H1 (cell line): Measurements from ENCODE around the gene CMTM5. TPM values are rescaled to one million over a fixed set of nuclear protein-coding genes. Genes with fewer than 3 reads are reported as not detected.

Source experiments
- CTCF ChIA-PET: fragments of 300-600 bp; sonication (Branson Sonifier 250); formaldehyde crosslinking; loops from one replicate; lab custom pipeline; 2021; ENCODE audit not compliant: partially characterized antibody; lab: Charles Lee
- POLR2A ChIA-PET: fragments of 300-600 bp; sonication (Branson Sonifier 250); formaldehyde crosslinking; loops from one replicate; lab custom pipeline; 2021; ENCODE audit warnings: inconsistent platforms; ENCODE audit not compliant: partially characterized antibody; lab: Charles Lee
- DNase-seq, 2 experiments: peaks; one replicate each; pipeline versions ENCODE4 v3.0.0 to v3.0.0-alpha.2; 2010 to 2022; ENCODE audit warnings: low spot score in 2 of 2, low read depth in 1 of 2, mixed read lengths in 1 of 2
- FAIRE-seq: peaks from 2 replicates; lab custom pipeline; 2011; peaks lifted over from hg19 to GRCh38; lab: Jason Lieb, UNC
- H2AFZ ChIP-seq: 2 replicates; pipeline ENCODE4 v1.8.1; 2012; ENCODE audit warnings: low read length, inconsistent platforms
- H2AK5ac ChIP-seq: 2 replicates; pipeline ENCODE4 v1.6.1; 2013; ENCODE audit warnings: low read depth, low read length
- H2BK120ac ChIP-seq: replicated peaks from 2 replicates; pipeline ENCODE3; 2013; ENCODE audit warnings: low read depth, low read length, inconsistent platforms
- H2BK12ac ChIP-seq: 2 replicates; pipeline ENCODE4 v1.6.1; 2013; ENCODE audit warnings: low read depth, low read length
- H2BK15ac ChIP-seq: 2 replicates; pipeline ENCODE4 v1.6.1; 2013; ENCODE audit warnings: low read length
- H2BK20ac ChIP-seq: 2 replicates; pipeline ENCODE4 v1.6.1; 2013; ENCODE audit warnings: low read length
- H2BK5ac ChIP-seq: 2 replicates; pipeline ENCODE4 v1.6.1; 2013; ENCODE audit warnings: low read depth, low read length
- H3K14ac ChIP-seq: 2 replicates; pipeline ENCODE4 v1.6.1; 2013; ENCODE audit warnings: inconsistent platforms; ENCODE audit not compliant: insufficient read length
- H3K18ac ChIP-seq: 2 replicates; pipeline ENCODE4 v1.6.1; 2013; ENCODE audit warnings: low read length; ENCODE audit errors: extremely low read depth
- H3K23ac ChIP-seq: 2 replicates; pipeline ENCODE4 v1.6.1; 2013; ENCODE audit warnings: inconsistent platforms; ENCODE audit not compliant: insufficient read length
- H3K23me2 ChIP-seq: 2 replicates; pipeline ENCODE4 v1.6.1; 2013; ENCODE audit warnings: low read depth, low read length
- H3K27ac ChIP-seq: 2 replicates; pipeline ENCODE4 v1.6.1; 2011; ENCODE audit warnings: low read depth, low read length, inconsistent platforms
- H3K27me3 ChIP-seq, 4 experiments: replicated peaks in 1 of 4; 1 replicate in 1 of 4; 2 replicates in 3 of 4; pipeline versions ENCODE4 v1.6.1 to v1.8.1; 2011 to 2013; ENCODE audit warnings: low read length in 3 of 4, mild to moderate bottlenecking in 3 of 4, inconsistent platforms in 2 of 4, mixed read lengths in 2 of 4, moderate library complexity in 1 of 4; ENCODE audit not compliant: control insufficient read depth in 3 of 4, insufficient read depth in 3 of 4; ENCODE audit errors: extremely low read depth in 1 of 4
- H3K36me3 ChIP-seq, 4 experiments: 2 replicates each; pipeline versions ENCODE4 v1.6.1 to v1.8.1; 2011 to 2013; ENCODE audit warnings: mild to moderate bottlenecking in 4 of 4, low read length in 3 of 4, moderate library complexity in 2 of 4, control low read depth in 1 of 4, inconsistent platforms in 1 of 4; ENCODE audit not compliant: insufficient read depth in 4 of 4, control insufficient read depth in 2 of 4
- H3K4ac ChIP-seq: replicated peaks from 2 replicates; pipeline ENCODE3; 2013; ENCODE audit warnings: low read length, low read depth, mixed read lengths, inconsistent platforms; ENCODE audit not compliant: insufficient read length
- H3K4me1 ChIP-seq, 4 experiments: replicated peaks in 1 of 4; 1 replicate in 1 of 4; 2 replicates in 3 of 4; pipeline versions ENCODE4 v1.6.1 to v1.8.1; 2011 to 2013; ENCODE audit warnings: low read length in 3 of 4, inconsistent platforms in 2 of 4, mixed read lengths in 1 of 4; ENCODE audit not compliant: insufficient read depth in 4 of 4, control insufficient read depth in 3 of 4
- H3K4me2 ChIP-seq, 2 experiments: 2 replicates each; pipeline versions ENCODE4 v1.6.1 to v1.8.1; 2011 to 2013; ENCODE audit warnings: low read depth in 2 of 2, low read length in 2 of 2, control low read depth in 1 of 2, inconsistent platforms in 1 of 2, mild to moderate bottlenecking in 1 of 2; ENCODE audit not compliant: insufficient read depth in 1 of 2
- H3K4me3 ChIP-seq, 4 experiments: fragments of 200-600, 300-600 bp in 1 of 4; sonication (generic), shearing (Covaris generic), sonication (Bioruptor Twin) in 1 of 4; 2 replicates each; pipeline versions ENCODE4 v1.5.1 to v1.8.1; 2011 to 2016; ENCODE audit warnings: low read length in 4 of 4, low read depth in 3 of 4, control low read depth in 2 of 4, inconsistent platforms in 2 of 4, mild to moderate bottlenecking in 2 of 4, mixed read lengths in 1 of 4, moderate library complexity in 1 of 4; ENCODE audit not compliant: insufficient read depth in 2 of 4; ENCODE audit errors: extremely low read depth in 1 of 4
- H3K56ac ChIP-seq: replicated peaks from 2 replicates; pipeline ENCODE3; 2013; ENCODE audit warnings: low read depth, mild to moderate bottlenecking, mixed read lengths, low read length, inconsistent platforms; ENCODE audit not compliant: insufficient read length
- H3K79me1 ChIP-seq: 2 replicates; pipeline ENCODE4 v1.6.1; 2013; ENCODE audit warnings: low read depth, low read length, control low read depth
- H3K79me2 ChIP-seq, 2 experiments: 2 replicates each; pipeline versions ENCODE4 v1.6.1 to v1.8.1; 2012 to 2013; ENCODE audit warnings: low read length in 2 of 2, mild to moderate bottlenecking in 2 of 2, inconsistent platforms in 1 of 2; ENCODE audit not compliant: insufficient read depth in 2 of 2, control insufficient read depth in 1 of 2
- H3K9ac ChIP-seq, 4 experiments: replicated peaks in 1 of 4; 1 replicate in 1 of 4; 2 replicates in 3 of 4; pipeline versions ENCODE4 v1.6.1 to v1.8.1; 2011 to 2013; ENCODE audit warnings: low read depth in 3 of 4, low read length in 3 of 4, control low read depth in 2 of 4, mild to moderate bottlenecking in 2 of 4, moderate library complexity in 2 of 4, inconsistent platforms in 1 of 4; ENCODE audit errors: extremely low read depth in 1 of 4
- H3K9me3 ChIP-seq, 2 experiments: 2 replicates each; pipeline versions ENCODE4 v1.6.1 to v1.8.1; 2012 to 2013; ENCODE audit warnings: mild to moderate bottlenecking in 2 of 2, moderate library complexity in 2 of 2, control low read depth in 1 of 2, inconsistent platforms in 1 of 2, low read depth in 1 of 2, low read length in 1 of 2, mixed read lengths in 1 of 2; ENCODE audit not compliant: insufficient read depth in 2 of 2
- H4K20me1 ChIP-seq, 2 experiments: replicated peaks in 1 of 2; 2 replicates each; pipeline versions ENCODE3 to v1.8.1; 2011 to 2013; ENCODE audit warnings: inconsistent platforms in 2 of 2, low read length in 2 of 2, mild to moderate bottlenecking in 1 of 2; ENCODE audit not compliant: insufficient read depth in 2 of 2, control insufficient read depth in 1 of 2
- H4K5ac ChIP-seq: 2 replicates; pipeline ENCODE4 v1.6.1; 2013; ENCODE audit warnings: low read length, low read depth, mixed read lengths, inconsistent platforms; ENCODE audit not compliant: insufficient read length
- H4K8ac ChIP-seq: 2 replicates; pipeline ENCODE4 v1.8.0; 2013; ENCODE audit warnings: mild to moderate bottlenecking, moderate library complexity, low read length, inconsistent platforms; ENCODE audit not compliant: insufficient read depth; ENCODE audit errors: extremely low read depth
- H4K91ac ChIP-seq: replicated peaks from 2 replicates; pipeline ENCODE3; 2013; ENCODE audit warnings: low read length, mixed read lengths, inconsistent platforms; ENCODE audit not compliant: insufficient read length
- ATF3 ChIP-seq: IDR thresholded peaks from 2 replicates; pipeline ENCODE4 v1.6.1; 2011; ENCODE audit warnings: low read depth, mild to moderate bottlenecking, low read length; ENCODE audit not compliant: insufficient read depth
- CHD1 ChIP-seq: IDR thresholded peaks from 2 replicates; pipeline ENCODE4 v1.6.1; 2012; ENCODE audit warnings: low read depth, low read length, improper control_type of control experiment
- KDM4A ChIP-seq: IDR thresholded peaks from one replicate; pipeline ENCODE4 v1.7.1; 2012; ENCODE audit warnings: low read depth, mild to moderate bottlenecking, moderate library complexity, low read length, inconsistent platforms; ENCODE audit not compliant: severe bottlenecking
- KDM5A ChIP-seq: fragments of 200-600 bp; IDR thresholded peaks from 2 replicates; pipeline ENCODE4 v1.7.1; 2012; ENCODE audit warnings: mild to moderate bottlenecking, low read length, inconsistent platforms, mixed read lengths
- SUZ12 ChIP-seq: fragments of 200-600 bp; sonication (generic); IDR thresholded peaks from 2 replicates; pipeline ENCODE4 v1.6.1; 2012; ENCODE audit warnings: mild to moderate bottlenecking, inconsistent platforms, low read length, moderate library complexity, mixed read lengths
- TCF12 ChIP-seq: IDR thresholded peaks from 2 replicates; pipeline ENCODE4 v1.6.1; 2011; ENCODE audit warnings: low read depth, mild to moderate bottlenecking, low read length
- WGBS, 2 experiments: shearing (Covaris generic) in 1 of 2; methylation state at CpG; one replicate each; pipeline versions ENCODE4 v1.1.6 to v1.1.7; 2013 to 2015; ENCODE audit warnings: low lambda C conversion rate in 2 of 2, mixed read lengths in 2 of 2, inconsistent platforms in 1 of 2, low coverage in 1 of 2, missing lambda C conversion rate in 1 of 2; ENCODE audit not compliant: insufficient replicate concordance in 2 of 2, insufficient coverage in 1 of 2, insufficient read length in 1 of 2; ENCODE audit errors: extremely low coverage in 1 of 2, missing lambda C conversion rate in 1 of 2; 5-methylcytosine and 5-hydroxymethylcytosine counted together
- polyA plus RNA-seq, 7 experiments: library from polyadenylated mRNA; depleted of rRNA in 3 of 7; stranded (reverse) in 5 of 7; unstranded in 2 of 7; fragments of >200 nt in 5 of 7; fragments of 200-250 nt in 2 of 7; gene quantifications; 1 replicate in 5 of 7; 2 replicates in 1 of 7; 4 replicates in 1 of 7; pipeline versions ENCODE4 v1.2.1 to v1.2.3, GENCODE V29; 2011 to 2013; ENCODE audit warnings: missing spikeins in 2 of 7, mixed read lengths in 2 of 7
- total RNA-seq: library from RNA; stranded (reverse); fragmentation: NEBNext Ultra II Directional; extraction: Animal tissue kit (Norgen Biotek cat#: 25700); gene quantifications from 2 replicates; pipeline ENCODE4 v1.2.1, GENCODE V29; 2021

The CMTM5 gene
- total and polyA plus RNA-seq, 2 of the 8 experiments (the other 6 are each of a cell fraction or from before 2014, with no cell fraction given), result 2.1 TPM; not detected in 1

GRCh38 chr14:23380976-23381375 is 4.1 kb downstream of the CMTM5 start:
- Histone ChIP-seq H3K4me3 (no peak overlapping the region), H3K27me3 (peaks cover 0 to 18% (median 11%) of the 10 kb centered on the region in 4 experiments; a peak in 6 of 7 replicates), H3K4me1 (peaks cover 0 to 12% (median 4%) of the 10 kb centered on the region in 4 experiments; a peak in 3 of 7 replicates), H2AFZ (no peak overlapping the region), H3K27ac (no peak overlapping the region), H3K9ac (no peak overlapping the region; a peak in 1 of 7 replicates), H3K18ac (no peak overlapping the region), H3K4me2 (no peak overlapping the region), H2BK15ac (no peak overlapping the region), H3K79me2 (no peaks in the 10 kb centered on the region), H2AK5ac (no peak overlapping the region), H3K79me1 (no peaks in the 10 kb centered on the region), H3K23me2 (no peaks in the 10 kb centered on the region; the same call in 1 of the 2 replicates), H2BK20ac (no peak overlapping the region), H4K5ac (no peak overlapping the region), H2BK12ac (no peak overlapping the region), H4K8ac (no peak overlapping the region), H3K4ac (no peak overlapping the region), H3K36me3 (no peaks in the 10 kb centered on the region), H3K56ac (no peak overlapping the region), H3K14ac (no peak overlapping the region), H4K91ac (no peak overlapping the region), H3K23ac (no peak overlapping the region), H4K20me1 (no peaks in the 10 kb centered on the region), H2BK5ac (no peak overlapping the region), H2BK120ac (no peak overlapping the region), H3K9me3 (no peaks in the 10 kb centered on the region)
- 96% methylated on average over 4 of the region's 4 CpGs; no CpG with 5 or more reads in 1 of the 2 experiments for WGBS, 2 experiments
- ChIA-PET CTCF (interaction anchor here (0.8 to 15.0 kb wide), 38 partner anchors 8 to 369 kb away, joined by 3 to 333 read pairs (median 8); partner anchors contain the start of genes BCL2L2, EFS, HOMEZ and MYH7), POLR2A (interaction anchor here (1.8 kb wide), 1 partner anchor 29 kb away, joined by 7 read pairs; the partner anchor contains the start of gene SLC22A17)
- no peak for DNase-seq
- FAIRE-seq, result no peak
- TF ChIP-seq KDM4A, result no peak
- no peak for TF ChIP-seq ATF3
- no peak for TF ChIP-seq SUZ12
- TF ChIP-seq TCF12, result no peak
- no peak for TF ChIP-seq KDM5A
- no peak for TF ChIP-seq CHD1
